ENCODE results near the gene TMEM121. TPM values are rescaled to one million over a fixed set of nuclear protein-coding genes. Genes with fewer than 3 reads are reported as not detected.

Gene TMEM121
- total RNA-seq, 1 donor from 2014 or later: 13.9 TPM

DNA sequence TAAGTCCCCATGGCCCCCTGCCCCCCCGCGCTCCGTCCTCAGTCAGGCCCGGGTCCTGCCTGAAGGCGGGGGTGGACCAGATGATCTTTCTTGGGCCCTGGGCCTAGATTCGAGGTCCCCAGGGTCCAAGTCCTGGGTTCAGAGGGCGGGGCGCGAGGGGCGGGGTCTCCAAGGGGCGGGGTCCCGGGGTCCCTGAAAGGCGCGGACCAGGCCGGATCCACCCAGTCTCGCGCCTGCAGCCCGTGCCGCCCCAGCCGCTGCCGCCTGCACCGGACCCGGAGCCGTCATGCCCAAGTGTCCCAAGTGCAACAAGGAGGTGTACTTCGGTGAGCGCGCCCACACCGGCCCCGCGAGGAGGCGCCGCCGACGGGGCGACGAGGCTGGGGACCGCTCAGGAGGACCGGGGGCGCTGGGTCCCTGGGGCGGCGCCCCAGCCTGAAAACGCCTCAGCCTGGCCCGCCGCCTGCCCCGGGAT, 39.4 kb upstream of the TMEM121 start:
- Mint-ChIP-seq H3K36me3 (ENCODE audit: low read depth) (no peaks in the 10 kb centered on the region), H3K27ac (ENCODE audit: unreplicated experiment) (no peak overlapping the region), H3K9me3 (no peaks in the 10 kb centered on the region), H3K4me3 (peak overlapping the region; percentile 9), H3K4me1 (peaks cover 21% of the 10 kb centered on the region), H3K27me3 (ENCODE audit: low read depth) (peaks cover 54% of the 10 kb centered on the region)
- TF ChIP-seq, protein P1, sequence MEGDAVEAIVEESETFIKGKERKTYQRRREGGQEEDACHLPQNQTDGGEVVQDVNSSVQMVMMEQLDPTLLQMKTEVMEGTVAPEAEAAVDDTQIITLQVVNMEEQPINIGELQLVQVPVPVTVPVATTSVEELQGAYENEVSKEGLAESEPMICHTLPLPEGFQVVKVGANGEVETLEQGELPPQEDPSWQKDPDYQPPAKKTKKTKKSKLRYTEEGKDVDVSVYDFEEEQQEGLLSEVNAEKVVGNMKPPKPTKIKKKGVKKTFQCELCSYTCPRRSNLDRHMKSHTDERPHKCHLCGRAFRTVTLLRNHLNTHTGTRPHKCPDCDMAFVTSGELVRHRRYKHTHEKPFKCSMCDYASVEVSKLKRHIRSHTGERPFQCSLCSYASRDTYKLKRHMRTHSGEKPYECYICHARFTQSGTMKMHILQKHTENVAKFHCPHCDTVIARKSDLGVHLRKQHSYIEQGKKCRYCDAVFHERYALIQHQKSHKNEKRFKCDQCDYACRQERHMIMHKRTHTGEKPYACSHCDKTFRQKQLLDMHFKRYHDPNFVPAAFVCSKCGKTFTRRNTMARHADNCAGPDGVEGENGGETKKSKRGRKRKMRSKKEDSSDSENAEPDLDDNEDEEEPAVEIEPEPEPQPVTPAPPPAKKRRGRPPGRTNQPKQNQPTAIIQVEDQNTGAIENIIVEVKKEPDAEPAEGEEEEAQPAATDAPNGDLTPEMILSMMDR (conservative IDR thresholded peaks at IDR 0.05): no peak
- no peak for DNase-seq (ENCODE audit: low read depth, low spot score)

- TF ChIP-seq, protein P1 (conservative IDR thresholded peaks at IDR 0.05): no peak
- Mint-ChIP-seq H3K27me3 (ENCODE audit: low read depth) (peaks cover 50% of the 10 kb centered on the region), H3K36me3 (ENCODE audit: low read depth) (no peaks in the 10 kb centered on the region), H3K4me3 (peak overlapping the region; percentile 59), H3K27ac (ENCODE audit: unreplicated experiment) (no peak overlapping the region), H3K4me1 (peaks cover 16% of the 10 kb centered on the region), H3K9me3 (no peaks in the 10 kb centered on the region)
- no peak for DNase-seq (ENCODE audit: low read depth, low spot score)
Measured at GRCh38 chr14:105487449-105487985, 38.9 kb upstream of the TMEM121 start.

DNA sequence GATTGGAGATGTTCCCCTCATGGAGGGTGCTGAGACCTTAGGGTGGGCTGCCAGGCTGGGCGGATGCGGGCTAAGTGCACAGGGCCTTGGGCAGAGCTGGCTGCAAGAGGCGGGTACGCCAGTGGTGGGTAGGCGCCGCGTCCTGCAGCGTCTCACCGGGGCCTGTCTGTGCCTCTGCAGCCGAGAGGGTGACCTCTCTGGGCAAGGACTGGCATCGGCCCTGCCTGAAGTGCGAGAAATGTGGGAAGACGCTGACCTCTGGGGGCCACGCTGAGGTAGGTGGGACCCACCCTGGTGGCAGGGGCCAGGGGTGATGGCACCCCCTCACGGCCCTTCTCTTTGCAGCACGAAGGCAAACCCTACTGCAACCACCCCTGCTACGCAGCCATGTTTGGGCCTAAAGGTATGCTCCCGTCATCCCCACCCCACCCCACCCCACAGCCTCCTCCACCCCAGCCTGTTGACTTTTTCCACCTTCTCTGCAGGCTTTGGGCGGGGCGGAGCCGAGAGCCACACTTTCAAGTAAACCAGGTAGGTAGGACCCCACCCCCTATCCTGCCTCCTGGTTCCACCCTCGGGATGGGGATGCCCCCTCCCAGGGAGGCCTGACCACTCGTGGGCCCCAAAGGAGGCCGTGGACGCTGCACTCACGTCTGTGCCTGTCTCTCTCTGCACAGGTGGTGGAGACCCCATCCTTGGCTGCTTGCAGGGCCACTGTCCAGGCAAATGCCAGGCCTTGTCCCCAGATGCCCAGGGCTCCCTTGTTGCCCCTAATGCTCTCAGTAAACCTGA, 38.2 kb upstream of the TMEM121 start:
- no peak overlapping the region for H3K27ac Mint-ChIP-seq (ENCODE audit: unreplicated experiment)
- peaks cover 50% of the 10 kb centered on the region for H3K27me3 Mint-ChIP-seq (ENCODE audit: low read depth)
- DNase-seq (ENCODE audit: low read depth, low spot score): no peak
- TF ChIP-seq, protein P1 (conservative IDR thresholded peaks at IDR 0.05): no peak
- no peaks in the 10 kb centered on the region for H3K36me3 Mint-ChIP-seq (ENCODE audit: low read depth)
- H3K4me1 Mint-ChIP-seq: peaks cover 16% of the 10 kb centered on the region
- no peaks in the 10 kb centered on the region for H3K9me3 Mint-ChIP-seq
- H3K4me3 Mint-ChIP-seq: peak overlapping the region; percentile 59

- TF ChIP-seq, protein P1 (conservative IDR thresholded peaks at IDR 0.05): no peak
- H3K27ac Mint-ChIP-seq (ENCODE audit: unreplicated experiment): no peak overlapping the region
- H3K27me3 Mint-ChIP-seq (ENCODE audit: low read depth): peaks cover 50% of the 10 kb centered on the region
- no peaks in the 10 kb centered on the region for H3K36me3 Mint-ChIP-seq (ENCODE audit: low read depth)
- peaks cover 16% of the 10 kb centered on the region for H3K4me1 Mint-ChIP-seq
- DNase-seq (ENCODE audit: low read depth, low spot score): no peak
- peak overlapping the region; percentile 83 for H3K4me3 Mint-ChIP-seq
- H3K9me3 Mint-ChIP-seq: no peaks in the 10 kb centered on the region
Measured at GRCh38 chr14:105488781-105489541, 37.4 kb upstream of the TMEM121 start.

GRCh38 chr14:105489542-105490266, 36.7 kb upstream of the TMEM121 start:
- Mint-ChIP-seq H3K4me3 (peak overlapping the region; percentile 83), H3K9me3 (no peaks in the 10 kb centered on the region), H3K27ac (ENCODE audit: unreplicated experiment) (peak overlapping the region; percentile 78), H3K36me3 (ENCODE audit: low read depth) (no peaks in the 10 kb centered on the region), H3K4me1 (peaks cover 11% of the 10 kb centered on the region), H3K27me3 (ENCODE audit: low read depth) (peaks cover 43% of the 10 kb centered on the region)
- TF ChIP-seq, protein P1 (conservative IDR thresholded peaks at IDR 0.05): peak; percentile 71
- peak; percentile 70 for DNase-seq (ENCODE audit: low read depth, low spot score)

All from neural crest cell (in vitro differentiated cells).